Glomerular visceral epithelial cell (primary cell): Measurements from ENCODE around the gene OR13A1.
"Not testable (repeated sequence)": the region's sequence is repeated elsewhere in the genome, so short reads cannot be mapped to it uniquely, and the experiment has no call there.

ENCODE experiments used
- DNase-seq: peaks from one replicate; pipeline ENCODE4 v3.0.0-alpha.2; 2016; ENCODE audit errors: extremely low spot score

The OR13A1 gene

GRCh38 chr10:45315508-45315907 is at the start of gene OR13A1:
TSS of gene OR13A1 (minus strand) at chr10:45315608. CDS start at chr10:45304422, 11,186 bp downstream.
- DNase-seq: no peak

- DNase-seq: not testable (repeated sequence)
Observed at GRCh38 chr10:45361983-45362799, 46.8 kb upstream of the OR13A1 start.

GRCh38 chr10:45358961-45359360 is 43.6 kb upstream of the OR13A1 start:
- not testable (repeated sequence) for DNase-seq

GRCh38 chr10:45355494-45355893 is 40.1 kb upstream of the OR13A1 start:
- no peak for DNase-seq

GRCh38 chr10:45354261-45354660 is 38.9 kb upstream of the OR13A1 start:
- DNase-seq: no peak

- DNase-seq: no peak
Observed at GRCh38 chr10:45353186-45353585, 37.8 kb upstream of the OR13A1 start.

GRCh38 chr10:45348196-45348765 is 32.9 kb upstream of the OR13A1 start:
- DNase-seq: not testable (repeated sequence)

GRCh38 chr10:45347464-45347863 is 32.1 kb upstream of the OR13A1 start:
- DNase-seq: not testable (repeated sequence)

GRCh38 chr10:45346652-45347335 is 31.4 kb upstream of the OR13A1 start:
- DNase-seq: not testable (repeated sequence)

GRCh38 chr10:45340420-45340819 is 25.0 kb upstream of the OR13A1 start:
- not testable (repeated sequence) for DNase-seq

GRCh38 chr10:45339894-45340293 is 24.5 kb upstream of the OR13A1 start:
- DNase-seq: no peak

GRCh38 chr10:45331824-45332223 is 16.4 kb upstream of the OR13A1 start:
- not testable (repeated sequence) for DNase-seq

GRCh38 chr10:45326864-45327263 is 11.5 kb upstream of the OR13A1 start:
- DNase-seq: not testable (repeated sequence)

- no peak for DNase-seq
Observed at GRCh38 chr10:45325116-45325515, 9.7 kb upstream of the OR13A1 start.

GRCh38 chr10:45319702-45320101 is 4.3 kb upstream of the OR13A1 start:
- DNase-seq: no peak

GRCh38 chr10:45313264-45313873 is 2.0 kb downstream of the OR13A1 start:
- DNase-seq: no peak

GRCh38 chr10:45308707-45309106 is 6.7 kb downstream of the OR13A1 start:
- no peak for DNase-seq

GRCh38 chr10:45302573-45302972 is 12.8 kb downstream of the OR13A1 start:
- DNase-seq: no peak

GRCh38 chr10:45298341-45298955 is 17.0 kb downstream of the OR13A1 start:
- DNase-seq: not testable (repeated sequence)

- no peak for DNase-seq
Observed at GRCh38 chr10:45294681-45295080, 20.7 kb downstream of the OR13A1 start.

- DNase-seq: no peak
Observed at GRCh38 chr10:45286980-45287379, 28.4 kb downstream of the OR13A1 start.

- DNase-seq: no peak
Observed at GRCh38 chr10:45282061-45282460, 33.3 kb downstream of the OR13A1 start.
